IPS-18a (cell line): Measurements from ENCODE around the gene TMEM40.
A peak's percentile ranks its signal among the peaks of the same experiment; 100 is the strongest.
"Not testable (repeated sequence)": the region's sequence is repeated elsewhere in the genome, so short reads cannot be mapped to it uniquely, and the experiment has no call there.

Source experiments
- H3K27ac ChIP-seq: one replicate; pipeline ENCODE4 v1.5.1; 2013; ENCODE audit warnings: low read length
- H3K27me3 ChIP-seq: one replicate; pipeline ENCODE4 v1.6.1; 2013; ENCODE audit warnings: mild to moderate bottlenecking, low read length; ENCODE audit not compliant: control insufficient read depth, insufficient read depth
- H3K36me3 ChIP-seq: one replicate; pipeline ENCODE4 v1.6.1; 2013; ENCODE audit warnings: low read depth, low read length; ENCODE audit not compliant: control insufficient read depth
- H3K4me1 ChIP-seq: one replicate; pipeline ENCODE4 v1.6.1; 2013; ENCODE audit warnings: low read depth, low read length; ENCODE audit not compliant: control insufficient read depth
- H3K4me3 ChIP-seq: one replicate; pipeline ENCODE4 v1.5.1; 2013; ENCODE audit warnings: low read length
- H3K9ac ChIP-seq: one replicate; pipeline ENCODE4 v1.6.1; 2013; ENCODE audit warnings: mild to moderate bottlenecking, low read length, moderate library complexity
- H3K9me3 ChIP-seq: one replicate; pipeline ENCODE4 v1.6.1; 2013; ENCODE audit warnings: low read depth, low read length; ENCODE audit not compliant: control insufficient read depth

The TMEM40 gene

GRCh38 chr3:12796171-12797123 is 37.4 kb upstream of the TMEM40 start, which contains the start of gene CAND2:
CAND2 (plus strand) TSS chr3:12796680; CDS start chr3:12796721, 41 bp downstream.
- H3K27me3 ChIP-seq, result no peaks in the 10 kb centered on the region
- H3K4me3 ChIP-seq, result peak within 1 kb of the TSS; percentile 79
- no peaks in the 10 kb centered on the region for H3K36me3 ChIP-seq
- H3K27ac ChIP-seq, result no peak within 1 kb of the TSS
- no peaks in the 10 kb centered on the region for H3K9me3 ChIP-seq
- H3K4me1 ChIP-seq, result no peaks in the 10 kb centered on the region
- peak within 1 kb of the TSS; percentile 71 for H3K9ac ChIP-seq

- Histone ChIP-seq H3K27ac (no peak overlapping the region), H3K27me3 (no peaks in the 10 kb centered on the region)
These were observed 34.6 kb upstream of the TMEM40 start for GRCh38 chr3:12793701-12794100.

DNA sequence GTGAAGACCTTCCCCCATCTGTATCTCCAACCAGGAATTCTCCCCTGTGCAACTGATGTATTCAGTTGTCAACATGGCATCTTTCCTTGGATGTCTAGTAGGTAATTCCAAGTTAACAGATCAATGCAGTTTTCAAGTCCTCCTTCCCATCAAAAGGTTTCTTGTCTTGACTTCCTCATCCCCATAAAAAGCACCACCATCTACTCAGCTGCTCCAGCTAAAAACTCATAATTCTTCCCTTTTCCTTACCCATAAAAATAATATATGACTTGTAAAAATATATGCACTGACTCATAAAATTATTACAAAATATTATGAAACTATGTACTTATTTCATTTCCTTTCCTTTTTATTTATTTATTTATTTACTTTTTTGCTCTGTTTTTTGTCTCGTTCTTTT is 32.4 kb upstream of the TMEM40 start:
- Histone ChIP-seq H3K36me3 (no peaks in the 10 kb centered on the region), H3K4me3 (no peak overlapping the region), H3K4me1 (no peaks in the 10 kb centered on the region), H3K9ac (no peak overlapping the region), H3K27ac (no peak overlapping the region), H3K27me3 (no peaks in the 10 kb centered on the region), H3K9me3 (no peaks in the 10 kb centered on the region)

More at GRCh38 chr3:12793701-12794100, 34.6 kb upstream of the TMEM40 start:
- no peaks in the 10 kb centered on the region for H3K36me3 ChIP-seq
- no peaks in the 10 kb centered on the region for H3K9me3 ChIP-seq
- no peaks in the 10 kb centered on the region for H3K4me1 ChIP-seq
- H3K9ac ChIP-seq, result no peak overlapping the region
- no peak overlapping the region for H3K4me3 ChIP-seq

DNA sequence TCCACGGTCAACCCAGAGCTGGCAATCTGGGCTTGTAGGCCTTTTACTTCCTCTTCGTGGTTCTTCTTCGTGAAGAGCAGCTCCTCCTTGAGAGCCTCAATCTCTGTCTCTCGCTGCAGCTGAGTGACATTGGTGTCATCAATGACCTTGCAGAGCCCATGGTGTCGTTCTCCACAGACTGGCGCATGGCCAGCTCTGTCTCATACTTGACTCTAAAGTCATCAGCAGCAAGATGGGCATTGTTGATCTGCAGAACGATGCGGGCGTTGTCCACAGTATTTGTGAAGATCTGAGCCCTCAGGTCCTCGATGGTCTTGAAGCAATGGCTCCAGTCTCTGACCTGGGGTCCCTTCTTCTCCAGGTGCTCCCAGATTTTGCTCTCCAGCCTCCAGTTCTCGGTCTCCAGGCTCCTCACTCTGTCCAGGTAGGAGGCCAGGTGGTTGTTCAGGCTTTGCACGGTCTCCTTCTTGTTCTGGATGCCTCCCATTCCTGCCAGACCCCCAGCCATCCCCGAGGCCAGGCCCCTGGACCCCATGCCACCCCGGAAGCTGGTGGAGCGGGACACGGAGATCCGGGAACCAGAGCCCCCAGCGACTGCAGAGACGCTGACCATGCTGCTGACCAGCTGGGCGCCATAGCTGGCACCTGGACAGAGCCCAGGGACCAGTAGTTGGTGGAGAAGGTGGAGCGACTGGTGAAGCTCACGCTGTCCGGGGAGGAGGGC is 29.1 kb upstream of the TMEM40 start:
- H3K27me3 ChIP-seq, H3K9ac ChIP-seq, H3K27ac ChIP-seq, H3K36me3 ChIP-seq, H3K4me1 ChIP-seq, H3K4me3 ChIP-seq, H3K9me3 ChIP-seq: not testable (repeated sequence)

- H3K27me3 ChIP-seq, H3K4me3 ChIP-seq, H3K27ac ChIP-seq, H3K9me3 ChIP-seq, H3K9ac ChIP-seq, H3K36me3 ChIP-seq: not testable (repeated sequence)
- H3K4me1 ChIP-seq, result peaks cover 14% of the 10 kb centered on the region
These were observed 28.3 kb upstream of the TMEM40 start for GRCh38 chr3:12787346-12787745.

- no peak overlapping the region for H3K27ac ChIP-seq
- H3K9me3 ChIP-seq, result no peaks in the 10 kb centered on the region
- no peak overlapping the region for H3K9ac ChIP-seq
- H3K27me3 ChIP-seq, result no peaks in the 10 kb centered on the region
- H3K36me3 ChIP-seq, result no peaks in the 10 kb centered on the region
- H3K4me1 ChIP-seq, result peaks cover 19% of the 10 kb centered on the region
- no peak overlapping the region for H3K4me3 ChIP-seq
These were observed 26.0 kb upstream of the TMEM40 start for GRCh38 chr3:12785096-12785495.

- no peaks in the 10 kb centered on the region for H3K27me3 ChIP-seq
These were observed 23.2 kb upstream of the TMEM40 start for GRCh38 chr3:12782172-12782815.

GRCh38 chr3:12780751-12781150 is 21.7 kb upstream of the TMEM40 start:
- peaks cover 19% of the 10 kb centered on the region for H3K4me1 ChIP-seq
- H3K9me3 ChIP-seq, result no peaks in the 10 kb centered on the region
- H3K4me3 ChIP-seq, result no peak overlapping the region
- H3K27me3 ChIP-seq, result no peaks in the 10 kb centered on the region
- no peak overlapping the region for H3K9ac ChIP-seq
- no peak overlapping the region for H3K27ac ChIP-seq
- H3K36me3 ChIP-seq, result no peaks in the 10 kb centered on the region

More at GRCh38 chr3:12782172-12782815, 23.2 kb upstream of the TMEM40 start:
- Histone ChIP-seq H3K27ac (no peak overlapping the region), H3K9ac (no peak overlapping the region), H3K36me3 (no peaks in the 10 kb centered on the region), H3K4me3 (no peak overlapping the region), H3K9me3 (no peaks in the 10 kb centered on the region), H3K4me1 (peaks cover 19% of the 10 kb centered on the region)

- Histone ChIP-seq H3K4me3 (no peak overlapping the region), H3K36me3 (no peaks in the 10 kb centered on the region), H3K27me3 (no peaks in the 10 kb centered on the region), H3K9ac (no peak overlapping the region), H3K4me1 (peaks cover 3% of the 10 kb centered on the region), H3K27ac (no peak overlapping the region), H3K9me3 (no peaks in the 10 kb centered on the region)
These were observed 18.1 kb upstream of the TMEM40 start for GRCh38 chr3:12777171-12777570.

- H3K27ac ChIP-seq, H3K4me1 ChIP-seq, H3K9me3 ChIP-seq, H3K4me3 ChIP-seq, H3K9ac ChIP-seq, H3K36me3 ChIP-seq, H3K27me3 ChIP-seq: not testable (repeated sequence)
These were observed 16.9 kb upstream of the TMEM40 start for GRCh38 chr3:12775970-12776369.

DNA sequence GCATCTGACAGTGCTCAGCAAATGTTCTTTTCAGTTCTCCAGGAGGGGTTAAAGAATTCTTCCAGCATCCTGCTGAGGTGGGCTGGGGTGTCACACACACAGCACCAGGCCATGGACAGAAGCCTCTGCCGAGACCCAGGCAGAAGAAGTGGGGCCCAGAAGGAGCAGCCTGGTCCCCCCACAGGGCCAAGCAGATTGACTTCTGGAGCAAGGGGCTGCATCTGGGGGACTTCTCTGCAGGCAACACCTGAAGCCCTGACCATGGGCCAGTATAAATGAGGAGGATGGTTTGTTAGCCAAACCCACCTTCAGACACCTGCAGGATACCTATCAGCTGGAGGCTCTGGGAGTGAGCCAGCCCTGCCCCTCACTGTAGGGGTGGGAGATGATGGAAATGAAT is 16.2 kb upstream of the TMEM40 start:
- no peak overlapping the region for H3K27ac ChIP-seq
- H3K9me3 ChIP-seq, result no peaks in the 10 kb centered on the region
- no peaks in the 10 kb centered on the region for H3K4me1 ChIP-seq
- no peaks in the 10 kb centered on the region for H3K36me3 ChIP-seq
- no peaks in the 10 kb centered on the region for H3K27me3 ChIP-seq
- H3K4me3 ChIP-seq, result no peak overlapping the region
- H3K9ac ChIP-seq, result no peak overlapping the region
